Metanephros (tissue), 1 donor: ENCODE measurements around the gene HTR3A. TPM values are rescaled to one million over a fixed set of nuclear protein-coding genes. Genes with fewer than 3 reads are reported as not detected.

Source experiments
- total RNA-seq: library from RNA; depleted of rRNA; stranded (reverse); fragments of >200 nt; gene quantifications from one replicate; pipeline ENCODE4 v1.2.3, GENCODE V29; 2014

HTR3A gene
- total RNA-seq = 0.18 TPM

GRCh38 chr11:113974741-113975470 lies at the start of gene HTR3A:
TSS of gene HTR3A (plus strand) at chr11:113975108. CDS start at chr11:113975326, 218 bp downstream.

Other genes starting within 250 kb of the HTR3A start
- 17.7 TPM for gene ZW10, start 201.4 kb upstream of the HTR3A start, total RNA-seq
- gene CLDN25, start 195.3 kb upstream of the HTR3A start, total RNA-seq = not detected
- 56.3 TPM for gene USP28, start 99.5 kb upstream of the HTR3A start, total RNA-seq
- not detected for gene HTR3B, start 70.3 kb upstream of the HTR3A start, total RNA-seq
- 31.9 TPM for gene ZBTB16, start 84.6 kb downstream of the HTR3A start, total RNA-seq